GM18519 (cell line): ENCODE data around the gene TMEM119.
"Not testable (repeated sequence)": the region's sequence is repeated elsewhere in the genome, so short reads cannot be mapped to it uniquely, and the experiment has no call there.

Experiments used
- ATAC-seq: cut with Tn5 transposase; IDR thresholded peaks from one replicate; pipeline ENCODE4 v1.9.1; 2021; ENCODE audit warnings: mild to moderate bottlenecking, moderate library complexity; ENCODE audit not compliant: unreplicated experiment, low FRiP score

TMEM119 gene

DNA sequence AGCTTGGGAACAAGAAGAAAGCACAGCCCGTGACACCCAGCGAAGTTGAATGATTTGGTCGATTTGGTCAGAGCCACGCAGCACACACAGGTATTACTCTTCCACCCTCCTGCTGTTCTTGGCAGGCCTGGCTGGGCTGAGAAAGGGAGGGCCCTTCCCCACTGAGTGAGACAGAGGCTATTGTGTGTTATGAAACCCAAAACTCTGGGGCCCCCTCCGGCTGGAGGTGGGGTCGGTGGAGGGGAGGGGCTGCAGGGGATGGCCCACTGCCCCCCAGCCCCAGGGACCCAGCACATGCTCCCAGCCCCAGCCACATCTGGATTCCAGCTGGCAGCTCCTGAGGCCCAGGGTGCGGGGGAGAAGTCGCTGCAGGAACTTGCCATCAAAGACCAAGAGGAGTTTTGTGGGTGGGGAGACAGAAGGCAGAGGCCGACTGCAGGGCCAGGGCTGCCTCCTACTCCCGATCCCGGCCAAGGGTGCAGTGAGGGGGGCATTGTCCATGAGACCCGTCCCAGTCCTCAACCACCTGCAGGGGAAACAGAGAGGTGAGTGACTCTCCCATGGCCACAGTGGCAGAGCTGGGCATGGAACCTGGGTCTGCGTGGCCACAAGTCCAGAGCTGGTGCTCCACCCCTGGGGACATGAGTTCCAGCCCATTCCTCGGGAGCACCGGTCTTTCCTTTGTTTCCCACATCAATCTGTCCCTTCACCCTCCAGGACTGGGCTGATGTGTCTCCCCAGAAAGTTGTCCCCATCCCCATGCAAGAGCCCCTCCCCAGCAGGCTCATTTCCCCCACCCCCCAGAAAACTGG is 8.7 kb downstream of the TMEM119 start:
- no peak for ATAC-seq

GRCh38 chr12:108587826-108588225 is 10.1 kb downstream of the TMEM119 start:
- no peak for ATAC-seq

DNA sequence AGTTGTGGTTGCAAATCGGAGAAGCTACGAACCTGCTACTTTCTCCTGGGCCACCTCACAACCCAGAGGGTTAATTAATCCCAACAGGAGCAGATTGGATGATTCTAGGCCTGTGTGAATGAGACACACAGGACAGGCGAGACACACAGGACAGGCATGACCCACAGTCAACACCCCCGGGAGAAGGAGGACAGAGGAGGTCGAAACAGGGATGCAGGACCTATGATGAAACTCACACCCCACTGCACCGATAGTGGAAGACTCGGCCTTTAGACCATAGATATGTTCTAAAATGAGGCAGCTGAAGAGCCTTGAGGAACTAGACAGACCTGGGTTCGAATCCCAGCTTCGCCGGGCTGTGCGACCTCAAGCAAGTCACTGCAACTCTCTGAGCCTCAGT is 11.6 kb downstream of the TMEM119 start:
- no peak for ATAC-seq

DNA sequence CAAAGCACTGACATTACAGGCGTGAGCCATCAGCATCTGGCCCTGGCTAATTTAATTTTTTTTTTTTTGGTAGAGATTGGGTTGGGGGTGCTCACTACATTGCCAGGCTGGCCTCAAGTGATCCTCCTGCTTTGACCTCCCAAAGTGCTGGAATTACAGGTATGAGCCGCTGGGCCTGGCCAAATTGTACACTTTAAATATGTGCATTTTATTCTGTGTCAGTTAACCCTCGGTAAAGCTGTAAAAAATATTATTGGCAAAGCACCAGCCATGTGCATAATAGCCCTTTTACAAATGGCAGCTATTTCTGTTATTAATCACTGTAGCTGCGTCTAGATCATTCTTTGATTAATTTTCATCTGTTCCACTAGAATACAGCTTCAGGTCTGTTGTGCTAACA is 12.0 kb downstream of the TMEM119 start:
- no peak for ATAC-seq

DNA sequence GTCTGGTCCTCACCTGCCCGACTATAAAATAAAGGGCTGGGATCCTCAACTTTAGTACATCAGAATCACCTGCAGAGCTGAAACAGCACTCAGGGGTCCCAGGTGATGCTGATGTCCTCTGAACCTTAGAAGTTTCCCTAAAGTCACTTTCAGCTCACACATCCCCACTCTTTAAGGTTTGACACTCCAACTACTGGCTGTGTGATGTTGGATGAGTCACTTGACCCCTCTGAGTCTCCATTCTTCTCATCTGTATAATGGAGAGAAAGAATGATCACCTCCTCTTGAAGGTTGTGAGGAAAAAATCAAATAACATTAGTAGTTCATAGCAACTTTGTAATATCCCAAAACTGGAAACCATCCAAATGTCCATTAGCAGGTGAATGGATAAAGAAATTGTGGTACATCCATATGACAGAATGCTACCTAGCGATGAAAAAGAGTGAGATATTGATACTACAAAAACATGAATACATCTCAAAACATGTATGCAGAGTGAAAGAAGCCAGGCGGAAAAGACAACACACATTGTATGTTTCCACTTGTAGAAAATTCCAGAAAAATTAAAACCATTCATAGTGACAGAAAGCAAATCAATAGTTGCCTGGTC is 13.3 kb downstream of the TMEM119 start:
- no peak for ATAC-seq

DNA sequence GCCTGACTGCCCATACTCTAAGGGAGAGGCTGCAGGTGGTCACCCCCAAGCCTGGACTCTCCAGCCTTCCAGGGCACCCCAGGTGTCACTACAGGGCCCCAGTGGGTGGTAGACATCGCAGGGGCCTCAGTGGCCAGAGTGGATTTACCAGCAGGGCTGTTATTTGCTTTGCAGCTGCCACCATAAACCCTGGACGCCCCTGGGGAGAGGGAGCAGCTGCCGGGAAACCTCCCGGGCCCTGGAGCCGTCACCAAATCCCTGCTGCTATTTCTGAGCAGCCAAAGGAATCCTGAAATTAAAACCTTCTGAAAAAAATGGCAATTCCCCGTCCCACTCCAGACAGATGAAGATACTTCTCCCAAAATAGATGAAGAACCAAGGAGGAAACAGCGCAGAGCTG is 13.9 kb downstream of the TMEM119 start:
- no peak for ATAC-seq

DNA sequence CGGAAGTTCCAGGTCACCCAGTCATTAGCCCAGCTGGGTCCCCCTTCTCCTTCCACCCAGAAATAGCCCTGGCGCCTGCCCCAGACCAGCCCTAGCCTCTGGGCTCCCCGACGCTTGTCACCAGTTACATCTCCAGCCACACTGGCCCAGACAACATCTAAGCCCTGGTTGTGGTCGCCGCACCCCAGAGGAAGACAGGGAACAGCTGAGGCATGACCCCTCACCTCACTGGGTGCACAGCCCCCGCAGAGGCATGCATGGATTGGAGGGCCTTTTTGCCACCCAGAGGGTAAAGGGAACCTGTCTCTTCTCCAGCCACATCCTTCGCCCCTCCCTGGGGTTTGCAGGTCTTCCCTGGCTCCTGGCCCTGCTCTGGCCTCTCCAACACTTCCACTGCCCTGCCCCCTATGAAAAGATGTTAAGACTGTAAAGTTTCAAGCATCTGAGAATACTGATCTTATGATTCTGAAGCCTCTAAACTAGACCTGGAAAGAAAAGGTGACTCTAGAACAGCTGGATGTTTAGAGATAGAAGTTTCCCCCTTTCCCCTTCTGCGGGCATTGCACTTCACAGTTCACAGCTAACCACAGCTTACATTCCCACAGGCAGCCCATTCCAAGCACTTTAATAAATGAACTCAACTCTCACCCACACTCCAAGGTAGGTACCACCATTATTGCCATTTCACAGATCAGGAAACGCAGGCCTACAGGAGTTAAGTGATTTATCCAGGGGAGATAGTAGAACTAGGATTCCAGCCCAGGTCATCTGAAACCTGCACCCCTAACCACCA is 14.7 kb downstream of the TMEM119 start:
- no peak for ATAC-seq

GRCh38 chr12:108582509-108582908 is 15.4 kb downstream of the TMEM119 start:
- no peak for ATAC-seq

GRCh38 chr12:108581311-108582227 is 16.3 kb downstream of the TMEM119 start:
- no peak for ATAC-seq

- ATAC-seq, result no peak
Measured at GRCh38 chr12:108580531-108580930, 17.4 kb downstream of the TMEM119 start.

DNA sequence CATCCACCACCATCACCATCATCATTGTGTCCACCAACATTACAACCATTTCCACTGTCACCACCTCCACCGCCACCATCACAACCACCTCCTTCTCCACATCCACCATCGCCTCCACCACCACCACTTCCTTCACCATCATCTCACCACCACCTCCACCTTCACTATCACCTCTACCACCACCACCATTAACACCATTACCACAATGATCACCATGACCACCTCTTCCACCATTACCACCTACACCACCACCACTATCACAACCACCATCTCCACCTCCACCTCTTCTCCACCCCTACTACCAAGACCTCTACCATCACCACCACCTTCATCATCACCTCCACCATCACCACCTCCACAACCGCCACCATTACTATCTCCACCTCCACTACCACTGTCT is 19.1 kb downstream of the TMEM119 start:
- ATAC-seq, result no peak

DNA sequence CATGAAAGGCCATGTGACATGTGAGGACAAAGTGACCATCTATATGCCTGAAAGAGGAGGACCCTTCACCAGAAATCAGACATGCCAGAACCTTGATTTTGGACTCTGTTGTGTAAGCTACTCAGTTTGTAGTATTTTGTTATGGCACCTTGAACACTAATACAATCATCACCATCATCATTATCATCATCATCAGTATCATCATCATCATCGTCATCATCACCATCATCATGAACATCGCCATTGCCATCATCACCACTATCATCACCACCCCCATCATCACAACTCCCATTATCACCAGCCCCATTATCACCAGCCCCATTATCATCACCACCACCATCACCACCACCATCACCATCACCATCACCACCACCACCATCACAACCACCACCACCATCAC is 19.6 kb downstream of the TMEM119 start:
- ATAC-seq, result no peak

GRCh38 chr12:108577458-108577857 is 20.4 kb downstream of the TMEM119 start:
- ATAC-seq, result no peak

- ATAC-seq, result no peak
Measured at GRCh38 chr12:108576660-108577234, 21.1 kb downstream of the TMEM119 start.

DNA sequence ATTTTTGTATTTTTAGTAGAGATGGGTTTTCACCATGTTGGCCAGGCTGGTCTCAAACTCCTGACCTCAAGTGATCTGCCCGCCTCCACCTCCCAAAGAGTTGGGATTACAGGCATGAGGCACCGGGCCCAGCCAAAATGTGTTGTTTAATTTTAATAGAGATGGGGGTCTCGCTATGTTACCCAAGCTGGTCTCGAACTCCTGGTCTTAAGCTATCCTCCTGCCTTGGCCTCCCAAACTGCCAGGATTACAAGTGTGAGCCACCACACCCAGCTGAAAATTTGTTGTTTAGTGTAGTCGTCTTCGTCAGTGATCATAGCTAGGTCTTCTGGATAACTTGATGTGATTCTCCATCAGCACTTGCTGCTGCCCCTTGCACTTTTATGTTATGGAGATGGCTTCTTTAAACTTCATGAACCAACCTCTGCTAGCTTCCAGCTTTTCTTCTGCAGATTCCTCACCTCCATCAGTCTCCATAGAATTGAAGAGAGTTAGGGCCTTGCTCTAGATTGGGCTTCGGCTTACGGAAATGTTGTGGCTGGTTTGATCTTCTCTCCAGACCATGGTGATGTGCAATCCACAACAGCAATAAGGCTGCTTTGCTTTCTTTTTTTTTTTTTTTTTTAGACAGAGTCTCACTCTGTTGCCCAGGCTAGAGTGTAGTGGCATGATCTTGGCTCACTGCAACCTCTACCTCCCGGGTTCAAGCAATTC is 22.5 kb downstream of the TMEM119 start:
- no peak for ATAC-seq

DNA sequence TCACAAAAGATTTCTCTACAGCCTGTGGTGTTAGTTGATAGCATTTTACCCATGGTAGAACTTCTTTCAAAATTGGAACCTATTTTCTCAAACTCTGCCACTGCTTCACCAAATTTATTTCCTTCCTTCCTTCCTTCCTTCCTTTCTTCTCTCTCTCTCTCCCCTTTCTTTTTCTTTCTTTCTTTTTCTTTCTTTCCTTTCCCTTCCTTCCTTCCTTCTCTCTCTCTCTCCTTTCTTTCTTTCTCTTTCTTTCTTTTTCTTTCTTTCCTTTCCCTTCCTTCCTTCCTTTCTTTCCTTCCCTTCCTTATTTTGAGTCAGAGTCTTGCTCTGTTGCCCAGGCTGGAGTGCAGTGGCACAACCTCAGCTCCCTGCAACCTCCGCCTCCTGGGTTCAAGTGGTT is 23.6 kb downstream of the TMEM119 start:
- not testable (repeated sequence) for ATAC-seq

DNA sequence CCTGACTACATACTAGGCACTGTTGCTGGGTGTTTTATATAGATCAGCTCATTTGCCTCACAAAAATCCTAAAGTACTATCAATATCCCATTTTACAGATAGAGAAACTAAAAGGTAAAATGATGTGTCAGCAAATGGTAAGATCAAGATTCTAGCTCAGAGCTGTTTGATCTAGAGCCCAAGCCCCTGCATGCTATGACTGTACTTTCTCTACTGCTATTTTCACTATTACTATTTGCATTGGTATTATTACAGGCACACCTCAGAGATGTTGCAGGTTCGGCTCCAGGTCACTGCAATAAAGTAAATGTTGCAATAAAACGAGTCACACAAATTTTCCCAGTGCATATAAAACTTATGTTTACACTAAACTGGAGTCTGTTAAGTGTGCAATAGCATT is 24.6 kb downstream of the TMEM119 start:
- peak; percentile 27 for ATAC-seq

GRCh38 chr12:108572166-108572790 is 25.6 kb downstream of the TMEM119 start:
- ATAC-seq, result peak; percentile 27

DNA sequence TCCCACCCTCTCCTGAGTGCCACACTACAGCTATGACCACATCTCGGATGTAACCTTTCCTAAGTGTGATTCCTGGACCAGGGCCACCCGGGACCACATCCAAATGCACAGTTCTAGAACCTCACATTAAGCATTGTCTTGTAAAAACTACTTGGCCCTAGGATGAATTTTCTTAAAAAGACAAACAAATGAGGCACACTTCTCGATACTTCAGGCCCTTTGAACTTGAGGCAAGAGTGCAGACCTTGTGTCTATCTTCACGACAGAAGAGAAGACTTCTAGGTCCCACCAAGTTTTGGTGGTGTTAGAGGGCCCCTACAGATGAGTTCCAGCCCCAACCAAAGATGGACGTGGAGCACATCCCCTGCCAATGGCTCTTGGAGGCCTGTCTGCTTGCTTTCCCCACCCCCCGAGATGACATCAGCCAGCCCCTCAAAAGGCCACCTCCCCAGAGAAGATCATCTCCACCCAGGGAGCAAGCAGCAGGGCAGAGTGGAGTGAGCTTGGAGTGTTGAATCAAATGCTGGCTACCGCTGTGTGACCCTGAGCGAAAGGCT is 26.2 kb downstream of the TMEM119 start:
- no peak for ATAC-seq
